MG63 (cell line): Measurements from ENCODE around the gene ECI2. TPM values are rescaled to one million over a fixed set of nuclear protein-coding genes. Genes with fewer than 3 reads are reported as not detected.
"Not testable (repeated sequence)": the region's sequence is repeated elsewhere in the genome, so short reads cannot be mapped to it uniquely, and the experiment has no call there.

Experiments
- DNase-seq: peaks from one replicate; pipeline ENCODE4 v3.0.0-alpha.2; 2020
- H3K27me3 ChIP-seq: fragments of 250-450 bp; sonication (Bioruptor Pico); 2 replicates; pipeline ENCODE4 v1.5.1; 2020; ENCODE audit warnings: mild to moderate bottlenecking, moderate library complexity
- H3K36me3 ChIP-seq: fragments of 250-450 bp; sonication (Bioruptor Pico); 2 replicates; pipeline ENCODE4 v1.5.1; 2020; ENCODE audit warnings: mild to moderate bottlenecking, moderate library complexity
- H3K4me3 ChIP-seq: fragments of 250-450 bp; sonication (Bioruptor Pico); 2 replicates; pipeline ENCODE4 v1.5.1; 2020; ENCODE audit warnings: mild to moderate bottlenecking, moderate library complexity
- H3K9me3 ChIP-seq: fragments of 250-450 bp; sonication (Bioruptor Pico); 2 replicates; pipeline ENCODE4 v1.5.1; 2020; ENCODE audit warnings: mild to moderate bottlenecking, moderate library complexity
- total RNA-seq: library from RNA; depleted of rRNA; stranded (reverse); fragments of >200 nt; shearing (Covaris generic); gene quantifications from 2 replicates; pipeline ENCODE4 v1.2.3, GENCODE V29; 2014; ENCODE audit warnings: low replicate concordance

Gene ECI2
- total RNA-seq, 1 experiment from 2014 or later, result 45.9 TPM

DNA sequence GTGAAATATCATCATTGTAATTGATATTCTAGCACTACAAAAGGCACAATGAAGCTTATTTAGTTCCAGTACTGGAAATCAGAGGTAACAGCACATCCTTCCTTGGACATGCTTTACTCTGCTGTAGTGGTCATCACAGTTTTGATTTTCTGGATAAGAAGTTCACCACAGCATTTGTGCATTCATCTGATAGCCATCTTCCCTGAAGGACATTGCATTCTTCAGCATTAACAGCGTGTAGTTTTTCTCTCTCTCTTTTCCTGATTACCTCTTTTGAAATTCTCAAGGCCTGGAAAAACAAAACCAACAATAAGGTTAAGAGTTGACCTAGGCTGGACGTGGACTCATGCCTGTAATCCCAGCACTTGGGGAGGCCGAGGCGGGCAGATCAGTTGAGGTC is 19.6 kb downstream of the ECI2 start:
- Histone ChIP-seq H3K4me3 (no peak overlapping the region), H3K27me3 (no peaks in the 10 kb centered on the region), H3K9me3 (no peaks in the 10 kb centered on the region), H3K36me3 (peaks cover 2% of the 10 kb centered on the region)
- no peak for DNase-seq

DNA sequence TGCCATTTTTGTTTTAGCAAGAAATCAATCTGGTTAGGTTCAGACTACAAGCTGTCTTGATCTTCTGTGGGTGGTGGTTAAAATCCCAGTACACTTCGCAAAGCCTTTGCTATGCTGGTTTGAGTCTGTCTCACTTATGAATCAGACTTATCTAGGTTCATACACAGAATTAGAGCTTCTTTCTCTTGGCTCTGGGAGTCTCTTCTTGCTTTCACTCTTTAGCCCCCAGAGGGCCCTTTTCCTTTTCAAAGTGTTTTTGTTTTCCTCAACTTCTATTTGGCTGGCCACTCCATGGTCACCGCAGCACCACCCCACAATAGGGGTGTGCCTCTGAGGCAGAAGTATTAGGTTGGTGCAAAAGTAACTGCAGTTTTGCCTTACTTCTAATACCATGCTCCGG is 21.3 kb downstream of the ECI2 start:
- no peaks in the 10 kb centered on the region for H3K36me3 ChIP-seq
- H3K27me3 ChIP-seq, result no peaks in the 10 kb centered on the region
- no peak overlapping the region for H3K4me3 ChIP-seq
- no peaks in the 10 kb centered on the region for H3K9me3 ChIP-seq
- no peak for DNase-seq

DNA sequence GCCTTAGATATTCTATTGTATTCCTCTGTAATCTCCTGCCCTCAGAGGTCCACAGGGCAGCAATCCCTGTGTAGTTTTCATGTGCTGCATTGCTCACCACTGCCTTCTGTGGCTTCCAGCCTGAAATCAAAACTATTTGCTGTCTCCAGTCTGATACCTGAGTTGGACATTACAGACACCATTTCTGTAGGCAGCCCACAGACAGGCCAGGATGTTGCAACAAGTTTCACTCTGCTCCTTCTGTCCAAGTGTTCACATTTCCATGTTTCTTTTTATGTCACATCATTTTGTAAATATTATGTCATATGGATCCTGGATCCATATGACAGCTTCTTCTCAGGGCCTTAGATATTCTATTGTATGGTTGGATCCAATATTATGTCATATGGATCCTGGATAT is 21.7 kb downstream of the ECI2 start:
- H3K36me3 ChIP-seq, result no peaks in the 10 kb centered on the region
- DNase-seq, result no peak
- no peak overlapping the region for H3K4me3 ChIP-seq
- no peaks in the 10 kb centered on the region; the same call in 1 of the 2 replicates for H3K27me3 ChIP-seq
- no peaks in the 10 kb centered on the region for H3K9me3 ChIP-seq

DNA sequence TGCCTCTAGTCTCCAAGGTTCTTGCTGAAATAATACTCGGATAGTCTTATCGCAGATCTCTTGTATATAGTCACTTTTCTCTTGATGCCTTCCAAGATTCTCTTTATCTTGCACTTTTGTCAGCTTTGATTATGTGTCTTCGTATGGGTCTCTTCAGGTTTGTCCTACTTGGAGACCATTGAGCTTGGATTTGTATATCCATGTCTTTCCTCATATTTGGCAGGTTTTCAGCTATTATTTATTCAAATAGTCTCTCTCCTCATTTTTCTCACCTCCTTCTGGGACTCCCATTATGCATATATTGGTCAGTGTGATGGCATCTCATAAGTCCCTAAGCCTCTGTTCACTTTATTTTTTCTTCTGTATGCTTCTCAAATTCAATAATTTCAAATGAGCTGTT is 23.0 kb downstream of the ECI2 start:
- H3K9me3 ChIP-seq, result no peaks in the 10 kb centered on the region
- no peaks in the 10 kb centered on the region; the same call in 1 of the 2 replicates for H3K27me3 ChIP-seq
- DNase-seq, result no peak
- H3K4me3 ChIP-seq, result no peak overlapping the region
- H3K36me3 ChIP-seq, result no peaks in the 10 kb centered on the region

DNA sequence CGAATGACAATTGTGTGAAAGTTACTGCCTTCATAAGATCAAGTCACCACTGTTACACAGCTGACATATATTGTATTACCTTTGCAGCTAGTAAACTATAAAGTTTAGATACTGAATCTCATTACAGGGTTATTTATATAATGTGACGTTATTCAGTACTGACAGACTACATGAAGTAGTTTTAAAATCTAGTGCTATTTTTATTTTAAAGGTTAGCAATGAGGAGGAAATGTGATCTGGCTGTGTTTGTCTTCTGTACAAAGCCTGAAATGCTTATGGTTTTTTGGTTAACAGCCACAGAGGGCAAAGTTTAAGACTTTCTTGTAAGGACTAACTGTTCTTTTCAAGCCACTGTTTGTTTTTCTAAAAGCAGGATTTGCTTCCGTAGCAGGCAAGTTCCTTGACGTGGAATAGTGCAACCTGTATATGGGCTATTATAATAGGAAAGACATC is 26.0 kb downstream of the ECI2 start:
- not testable (repeated sequence) for H3K27me3 ChIP-seq, H3K9me3 ChIP-seq, H3K4me3 ChIP-seq, DNase-seq, H3K36me3 ChIP-seq

DNA sequence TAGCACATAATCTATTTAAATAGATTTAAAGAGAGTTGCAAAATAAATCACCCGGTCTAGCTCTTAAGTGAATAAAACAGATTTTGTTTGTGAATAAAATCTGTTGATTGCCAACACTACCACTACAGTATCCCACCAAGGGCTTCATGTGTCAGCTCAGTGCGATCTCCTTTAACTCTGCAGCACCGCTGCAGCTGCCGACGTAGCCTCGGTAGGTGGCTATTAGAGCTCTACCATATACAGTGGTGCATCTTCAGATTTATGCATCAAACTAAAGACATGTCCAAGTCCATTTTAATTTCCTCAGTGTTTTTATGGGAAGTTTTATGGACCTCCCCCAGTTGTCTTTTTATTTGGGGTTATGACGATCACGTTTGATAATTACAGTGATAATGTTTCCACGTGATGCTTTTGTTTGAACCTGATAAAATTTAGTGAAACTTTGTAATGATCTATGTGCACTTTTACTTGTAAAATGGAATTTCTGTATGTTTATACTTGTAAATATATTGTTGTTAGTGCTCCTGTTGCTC is 26.7 kb downstream of the ECI2 start:
- no peaks in the 10 kb centered on the region; the same call in 1 of the 2 replicates for H3K27me3 ChIP-seq
- no peaks in the 10 kb centered on the region for H3K9me3 ChIP-seq
- H3K4me3 ChIP-seq, result no peak overlapping the region
- no peaks in the 10 kb centered on the region for H3K36me3 ChIP-seq
- DNase-seq, result no peak

DNA sequence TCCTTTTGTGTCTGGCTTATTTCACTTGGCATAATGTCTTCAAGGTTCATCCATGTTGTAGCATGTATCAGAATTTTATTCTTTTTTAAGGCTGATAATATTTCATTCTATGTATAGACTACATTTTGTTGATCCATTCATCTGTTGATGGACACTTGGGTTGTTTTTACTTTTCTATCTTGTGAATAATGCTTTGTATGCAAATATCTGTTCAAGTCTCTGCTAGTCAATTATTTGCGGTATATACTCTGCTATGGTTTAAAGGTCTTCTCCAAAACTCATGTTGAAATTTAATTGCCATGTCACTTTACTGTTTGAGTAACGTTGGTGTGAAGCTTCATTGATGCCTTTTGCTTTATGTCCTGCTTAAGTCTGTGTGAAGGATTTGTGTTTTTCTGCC is 27.5 kb downstream of the ECI2 start:
- Histone ChIP-seq H3K9me3 (no peaks in the 10 kb centered on the region), H3K4me3 (no peak overlapping the region), H3K36me3 (no peaks in the 10 kb centered on the region), H3K27me3 (no peaks in the 10 kb centered on the region; the same call in 1 of the 2 replicates)
- no peak for DNase-seq

DNA sequence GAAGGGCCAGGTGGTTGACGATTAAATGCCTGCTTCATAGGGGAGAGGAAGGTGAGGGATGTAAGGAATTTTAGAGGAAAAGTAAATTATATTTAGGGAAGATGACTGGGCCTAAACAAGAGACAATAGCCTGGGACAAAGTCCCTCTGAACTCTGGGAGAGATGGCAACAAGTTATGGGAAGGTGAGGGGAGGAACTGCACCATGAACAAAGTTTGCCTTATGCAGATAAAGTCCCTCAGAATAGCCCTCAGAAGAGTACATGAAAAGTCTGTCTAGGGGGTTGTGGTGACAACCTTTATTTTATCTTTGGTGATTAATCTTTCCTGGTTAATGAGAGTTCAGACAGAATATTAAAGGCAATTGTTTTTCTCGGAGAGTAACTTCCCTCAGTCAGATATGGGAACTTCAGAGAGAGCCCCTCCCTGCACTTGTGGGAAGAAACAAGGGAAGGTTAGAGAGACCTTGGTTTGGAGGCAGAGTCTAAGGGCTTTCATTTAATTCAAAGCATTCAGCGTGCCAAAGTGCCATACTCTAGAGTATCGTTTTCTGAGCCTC is 29.3 kb downstream of the ECI2 start:
- H3K36me3 ChIP-seq, result no peaks in the 10 kb centered on the region
- H3K9me3 ChIP-seq, result no peaks in the 10 kb centered on the region
- no peak for DNase-seq
- H3K27me3 ChIP-seq, result no peaks in the 10 kb centered on the region; the same call in 1 of the 2 replicates
- H3K4me3 ChIP-seq, result no peak overlapping the region

DNA sequence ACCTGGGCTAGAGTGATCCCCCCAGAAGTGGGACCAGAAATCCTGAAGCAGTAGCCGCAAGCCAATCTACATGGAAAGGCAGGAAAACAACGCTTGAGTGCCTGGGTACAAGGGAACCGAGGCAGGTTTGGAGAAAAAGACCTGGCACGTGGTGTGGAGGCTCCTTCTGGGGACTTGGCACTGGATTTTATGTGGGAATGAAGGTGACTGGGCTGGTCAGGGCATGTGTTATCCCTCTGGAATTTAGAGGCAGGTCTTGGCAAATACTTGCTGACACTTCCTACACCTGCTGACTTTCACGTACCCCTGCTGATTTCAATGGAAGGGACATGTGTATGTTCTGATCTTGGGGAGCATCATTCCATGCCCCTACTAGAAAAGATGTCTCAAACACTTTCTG is 31.4 kb downstream of the ECI2 start:
- no peak for DNase-seq
- no peaks in the 10 kb centered on the region for H3K36me3 ChIP-seq
- no peak overlapping the region for H3K4me3 ChIP-seq
- H3K9me3 ChIP-seq, result no peaks in the 10 kb centered on the region
- H3K27me3 ChIP-seq, result no peaks in the 10 kb centered on the region; the same call in 1 of the 2 replicates

DNA sequence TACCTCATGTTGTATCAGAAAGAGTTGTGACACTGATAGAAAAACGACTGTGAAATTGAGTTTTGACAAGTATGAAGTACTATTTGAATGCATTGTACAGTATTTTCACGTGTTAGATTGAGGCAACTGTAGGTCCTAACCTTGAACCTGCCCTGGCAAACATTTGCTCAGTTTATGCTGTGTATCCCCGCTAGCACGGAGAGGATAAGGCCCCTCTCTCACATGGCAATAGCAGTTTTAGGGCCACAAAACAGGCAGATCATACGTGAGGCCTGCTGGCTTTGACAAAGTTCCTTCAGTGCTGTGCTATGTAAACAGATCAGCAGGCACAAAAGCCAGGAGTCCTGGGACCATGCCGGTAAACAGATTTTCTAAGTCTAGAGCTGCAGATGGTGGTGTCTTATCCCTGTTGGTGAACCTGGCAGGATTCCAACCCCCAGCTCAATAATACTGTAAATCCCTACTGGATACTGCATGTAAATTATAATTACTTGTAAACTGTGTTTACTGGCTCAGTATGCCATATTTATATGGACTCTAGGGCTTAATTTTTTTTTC is 32.6 kb downstream of the ECI2 start:
- Histone ChIP-seq H3K9me3 (no peaks in the 10 kb centered on the region), H3K4me3 (no peak overlapping the region), H3K36me3 (no peaks in the 10 kb centered on the region), H3K27me3 (no peaks in the 10 kb centered on the region; the same call in 1 of the 2 replicates)
- no peak for DNase-seq

DNA sequence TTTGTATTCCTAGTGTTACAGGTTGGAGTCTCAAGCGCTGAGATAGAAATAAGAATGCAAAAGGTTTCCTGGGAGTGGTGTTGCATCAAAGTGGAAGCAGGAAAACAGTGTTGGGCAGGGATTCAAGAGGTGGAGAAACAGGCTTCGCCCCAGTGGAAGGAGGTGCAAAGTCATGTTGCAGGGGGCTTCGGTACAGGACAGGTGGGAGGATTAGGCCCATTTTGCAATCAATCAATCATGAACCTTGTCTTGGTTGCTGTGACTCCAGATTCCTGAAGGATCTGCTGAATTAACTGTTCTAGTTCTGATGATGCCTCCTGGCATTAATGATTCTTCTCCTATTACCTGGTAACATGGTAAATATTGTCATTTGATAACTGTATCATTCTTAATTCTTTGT is 34.1 kb downstream of the ECI2 start:
- no peaks in the 10 kb centered on the region for H3K36me3 ChIP-seq
- DNase-seq, result no peak
- H3K4me3 ChIP-seq, result no peak overlapping the region

DNA sequence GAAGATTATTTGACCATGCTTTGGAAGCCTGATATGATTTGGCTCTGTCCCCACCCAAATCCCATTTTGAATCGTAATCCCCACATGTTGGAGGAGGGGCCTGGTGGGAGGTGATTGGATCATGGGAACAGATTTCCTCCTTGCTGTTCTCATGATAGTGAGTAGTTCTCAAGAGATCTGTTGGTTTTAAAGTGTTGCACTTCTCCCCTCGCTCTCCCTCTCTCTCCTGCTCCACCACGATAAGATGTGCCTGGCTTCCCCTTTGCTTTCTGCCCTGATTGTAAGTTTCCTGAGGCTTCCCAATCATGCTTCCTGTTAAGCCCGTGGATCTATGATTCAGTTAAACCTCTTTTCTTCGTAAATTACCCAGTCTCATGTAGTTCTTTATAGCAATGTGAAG is 34.7 kb downstream of the ECI2 start:
- H3K9me3 ChIP-seq, result no peaks in the 10 kb centered on the region

More for the DNA sequence above, 34.1 kb downstream of the ECI2 start:
- Histone ChIP-seq H3K27me3 (no peaks in the 10 kb centered on the region), H3K9me3 (no peaks in the 10 kb centered on the region)

DNA sequence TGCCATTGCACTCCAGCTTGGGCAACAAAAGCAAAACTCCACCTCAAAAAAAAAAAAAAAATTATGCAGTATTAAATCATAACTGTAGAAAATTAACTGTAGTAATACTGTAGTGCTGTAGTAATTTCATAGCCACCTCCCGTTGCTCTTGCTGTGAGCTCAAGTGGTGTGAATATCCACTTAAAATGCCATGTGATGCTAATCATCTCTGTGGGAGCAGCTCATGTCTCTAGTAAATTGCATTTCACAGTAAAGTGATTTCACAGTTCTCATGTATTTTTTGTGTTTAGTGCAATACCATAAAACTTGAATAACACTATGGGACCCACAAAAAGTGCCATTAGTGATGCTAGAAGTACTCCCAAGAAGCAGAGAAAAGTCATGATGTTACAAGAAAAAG is 42.1 kb downstream of the ECI2 start:
- Histone ChIP-seq H3K36me3 (no peaks in the 10 kb centered on the region), H3K27me3 (no peaks in the 10 kb centered on the region), H3K4me3 (no peak overlapping the region), H3K9me3 (no peaks in the 10 kb centered on the region)
- DNase-seq, result no peak

More for the DNA sequence above, 34.7 kb downstream of the ECI2 start:
- H3K4me3 ChIP-seq, result no peak overlapping the region
- no peaks in the 10 kb centered on the region for H3K36me3 ChIP-seq
- no peak for DNase-seq
- H3K27me3 ChIP-seq, result no peaks in the 10 kb centered on the region

DNA sequence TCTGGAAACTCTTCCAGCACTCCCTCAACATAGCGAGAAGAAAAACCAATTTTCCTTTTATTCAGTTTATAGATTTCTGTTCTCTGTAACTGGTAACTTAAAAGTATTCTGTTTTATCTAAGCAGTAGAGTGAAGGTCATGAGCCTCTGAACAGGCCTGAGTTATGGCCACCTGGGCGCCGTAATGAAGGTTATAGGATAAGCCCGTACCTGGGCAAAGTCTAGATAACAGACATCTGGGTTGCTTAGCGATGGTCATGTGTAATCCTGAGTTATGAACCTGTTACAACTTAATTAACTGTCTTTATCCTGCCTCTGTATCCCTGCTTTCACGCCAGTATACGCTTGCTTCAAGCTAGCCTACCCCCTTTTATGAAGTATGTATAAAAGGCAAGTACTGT is 43.4 kb downstream of the ECI2 start:
- no peak overlapping the region for H3K4me3 ChIP-seq
- no peaks in the 10 kb centered on the region for H3K9me3 ChIP-seq
- no peak for DNase-seq
- H3K27me3 ChIP-seq, result no peaks in the 10 kb centered on the region
- no peaks in the 10 kb centered on the region for H3K36me3 ChIP-seq

DNA sequence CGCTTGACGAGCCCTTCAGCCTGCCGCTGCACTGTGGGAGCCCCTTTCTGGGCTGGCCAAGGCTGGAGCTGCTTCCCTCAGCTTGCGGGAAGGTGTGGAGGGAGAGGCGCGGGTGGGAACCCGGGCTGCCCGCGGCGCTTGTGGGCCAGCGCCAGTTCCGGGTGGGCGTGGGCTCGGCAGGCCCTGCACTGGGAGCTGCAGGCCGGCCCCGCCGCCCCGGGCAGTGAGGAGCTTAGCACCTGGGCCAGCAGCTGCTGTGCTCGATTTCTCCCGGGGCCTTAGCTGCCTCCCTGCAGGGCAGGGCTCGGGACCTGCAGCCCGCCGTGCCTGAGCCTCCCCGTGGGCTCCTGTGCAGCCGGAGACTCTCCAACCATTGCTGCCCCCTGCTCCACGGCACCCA is 45.3 kb downstream of the ECI2 start:
- H3K36me3 ChIP-seq, H3K9me3 ChIP-seq, H3K4me3 ChIP-seq, H3K27me3 ChIP-seq, DNase-seq: not testable (repeated sequence)

DNA sequence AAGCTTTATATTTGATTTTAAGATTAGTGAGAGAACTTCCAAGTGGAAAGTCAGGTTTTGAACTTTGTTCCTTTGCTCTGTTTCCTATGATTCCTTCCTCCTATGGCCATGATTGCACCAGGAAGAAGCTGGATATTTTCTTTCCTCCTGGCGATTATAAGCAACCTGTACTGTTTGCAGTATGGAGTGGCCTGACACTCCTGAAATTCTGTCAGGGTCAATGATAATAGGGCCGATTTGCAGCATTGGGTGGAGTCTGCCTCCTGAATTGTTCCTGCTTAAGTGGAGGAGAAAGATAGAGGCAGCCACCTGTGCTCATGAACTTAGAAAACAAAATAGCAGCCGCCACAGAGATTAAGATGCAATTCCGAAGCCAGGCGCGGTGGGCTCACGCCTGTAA is 46.7 kb downstream of the ECI2 start:
- Histone ChIP-seq H3K4me3 (no peak overlapping the region), H3K27me3 (no peaks in the 10 kb centered on the region), H3K9me3 (no peaks in the 10 kb centered on the region), H3K36me3 (no peaks in the 10 kb centered on the region)
- no peak for DNase-seq

DNA sequence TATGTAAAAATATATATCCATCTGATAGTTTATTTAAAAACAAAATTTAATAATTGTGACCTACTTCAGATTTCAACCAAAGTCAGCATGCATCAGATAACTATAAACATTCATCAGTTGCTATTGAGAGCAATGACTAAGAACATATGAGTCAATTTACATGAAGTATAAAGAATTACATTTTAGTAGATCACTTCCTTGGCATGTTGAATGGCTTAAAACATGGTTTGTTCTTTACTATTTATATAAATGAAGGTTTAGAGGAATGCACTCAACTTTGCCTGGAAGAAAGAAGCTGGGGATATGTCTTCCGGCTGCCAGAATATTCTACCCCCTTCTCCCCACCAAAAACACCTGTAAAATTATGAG is 50.1 kb downstream of the ECI2 start:
- Histone ChIP-seq H3K4me3 (no peak overlapping the region), H3K36me3 (no peaks in the 10 kb centered on the region), H3K27me3 (no peaks in the 10 kb centered on the region), H3K9me3 (no peaks in the 10 kb centered on the region)
- no peak for DNase-seq
